Muscle of back (tissue), 13 donors: Measurements from ENCODE around the gene ALDH3A1. TPM values are rescaled to one million over a fixed set of nuclear protein-coding genes. Genes with fewer than 3 reads are reported as not detected.
A peak's percentile ranks its signal among the peaks of the same experiment; 100 is the strongest.
"Not testable (repeated sequence)": the region's sequence is repeated elsewhere in the genome, so short reads cannot be mapped to it uniquely, and the experiment has no call there.

Source experiments
- DNase-seq, 3 donors: peaks; one replicate each; pipeline versions ENCODE4 v3.0.0 to v3.0.0-alpha.2; 2013
- long read RNA-seq, 9 donors: transcript quantifications; one replicate each; lab custom pipeline, GENCODE V29; 2026
- polyA plus RNA-seq, 10 donors: library from polyadenylated mRNA; unstranded; fragments of 120-200 nt; gene quantifications; one replicate each; pipeline ENCODE4 v1.2.1, GENCODE V29; 2013; ENCODE audit not compliant: insufficient read length in 10 of 10

The ALDH3A1 gene
- polyA plus RNA-seq, result under 1 TPM in 8 of 10 donors, not detected in 2; 0.12 to 0.34 (median 0.28) TPM
- long read RNA-seq, donor 1, result 0 reads
- long read RNA-seq, donor 2, result 0 reads
- long read RNA-seq, donor 3, result 0 reads
- long read RNA-seq, donor 4, result 0 reads
- long read RNA-seq, donor 5, result 0 reads
- long read RNA-seq, donor 6, result 0 reads
- long read RNA-seq, donor 7, result 0 reads
- long read RNA-seq, donor 8, partial matches to known transcripts, result 0 of 1 reads
- long read RNA-seq, donor 8, other reads (novel, unspliced or antisense), result 0 of 1 reads
- long read RNA-seq, donor 9, partial matches to known transcripts, result 0 of 1 reads
- long read RNA-seq, donor 9, other reads (novel, unspliced or antisense), result 0 of 1 reads

- no peak for DNase-seq
Observed at GRCh38 chr17:19747829-19748806, at the start of gene ALDH3A1. Gene ALDH3A1, minus strand, starts transcription at chr17:19748298. Its CDS starts 3,169 bp downstream, at chr17:19745129.

DNA sequence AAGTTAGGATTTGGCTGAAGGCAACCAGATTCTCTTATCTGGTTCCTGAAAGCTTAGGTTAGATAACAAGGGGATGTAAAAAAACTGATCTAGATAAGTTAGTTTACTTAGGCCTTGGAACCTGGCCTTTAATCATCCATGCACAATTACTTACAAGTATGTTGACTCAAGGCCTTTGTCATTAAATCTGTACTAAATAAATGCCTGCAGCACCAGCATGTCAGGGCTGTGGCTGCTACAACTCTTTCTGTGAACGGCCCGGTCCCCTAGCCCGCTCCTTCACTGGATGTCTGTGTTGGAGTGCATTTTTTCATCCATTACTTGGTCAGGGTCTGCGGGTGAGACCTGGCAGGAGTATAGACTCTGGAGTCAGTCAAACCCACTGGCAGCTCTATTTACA, 48.4 kb upstream of the ALDH3A1 start:
- DNase-seq, result no peak

- DNase-seq, result no peak
Observed at GRCh38 chr17:19791918-19792550, 43.9 kb upstream of the ALDH3A1 start.

- DNase-seq, result no peak
Observed at GRCh38 chr17:19787733-19788357, 39.7 kb upstream of the ALDH3A1 start.

DNA sequence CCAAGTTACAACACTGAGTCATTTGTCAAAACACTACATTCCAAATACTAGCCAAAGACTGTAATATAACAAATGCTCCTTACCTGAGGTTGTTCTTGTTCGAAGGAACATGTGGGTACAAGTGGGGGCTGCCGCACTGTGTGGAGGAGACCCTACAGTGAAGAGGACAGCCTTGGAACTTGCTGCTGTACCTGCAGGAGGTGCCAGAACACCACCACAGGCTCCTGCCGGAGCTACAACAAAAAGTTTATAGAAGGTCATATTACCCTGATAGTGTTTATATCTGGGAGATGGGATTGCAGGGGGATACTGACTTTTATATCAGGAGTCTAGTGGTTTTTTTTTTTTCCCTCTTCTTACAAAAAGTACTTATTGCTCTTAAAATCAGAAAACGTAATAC, 37.8 kb upstream of the ALDH3A1 start:
- no peak for DNase-seq

GRCh38 chr17:19781488-19782458, 33.7 kb upstream of the ALDH3A1 start:
- DNase-seq, result no peak

DNA sequence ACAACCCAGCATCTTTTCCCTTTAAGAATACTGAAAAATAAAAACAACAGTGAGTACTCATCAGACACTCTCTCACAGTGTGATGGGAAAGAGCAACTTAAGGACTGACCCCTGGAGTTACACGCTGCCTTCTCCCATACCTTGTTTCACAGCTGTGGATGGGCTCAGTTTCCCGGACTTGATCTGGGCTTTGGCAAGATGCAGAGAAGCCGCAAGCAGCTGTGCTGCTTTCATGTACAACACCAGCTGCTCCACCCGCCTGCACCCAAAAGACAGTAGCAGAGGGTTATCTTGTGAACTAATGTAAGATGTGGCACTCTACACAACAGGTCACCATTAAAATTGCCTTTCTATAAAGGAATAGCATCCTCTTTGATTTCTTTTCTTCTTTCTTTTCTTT, 32.7 kb upstream of the ALDH3A1 start:
- DNase-seq, result no peak

DNA sequence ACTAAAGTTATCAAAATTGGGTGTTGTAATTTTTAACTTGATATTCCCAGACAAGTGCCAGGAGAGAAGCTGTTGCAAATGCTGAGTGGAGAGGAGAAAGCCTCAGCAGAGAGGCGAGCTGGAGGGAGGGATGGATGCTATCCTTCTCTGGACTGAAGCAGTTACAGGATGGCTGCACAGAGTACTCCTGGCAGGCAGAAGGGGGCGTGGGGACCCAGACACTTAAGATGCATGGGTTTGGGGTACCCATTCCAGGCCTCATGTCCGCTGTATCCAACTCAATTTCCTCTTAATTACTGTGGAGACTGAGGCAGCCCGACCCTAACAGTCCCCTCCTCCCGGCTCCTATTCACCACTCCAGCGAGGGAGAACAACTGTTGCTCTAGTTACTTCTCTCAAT, 25.4 kb upstream of the ALDH3A1 start:
- no peak for DNase-seq

- DNase-seq, result no peak
Observed at GRCh38 chr17:19771971-19772630, 24.0 kb upstream of the ALDH3A1 start.

DNA sequence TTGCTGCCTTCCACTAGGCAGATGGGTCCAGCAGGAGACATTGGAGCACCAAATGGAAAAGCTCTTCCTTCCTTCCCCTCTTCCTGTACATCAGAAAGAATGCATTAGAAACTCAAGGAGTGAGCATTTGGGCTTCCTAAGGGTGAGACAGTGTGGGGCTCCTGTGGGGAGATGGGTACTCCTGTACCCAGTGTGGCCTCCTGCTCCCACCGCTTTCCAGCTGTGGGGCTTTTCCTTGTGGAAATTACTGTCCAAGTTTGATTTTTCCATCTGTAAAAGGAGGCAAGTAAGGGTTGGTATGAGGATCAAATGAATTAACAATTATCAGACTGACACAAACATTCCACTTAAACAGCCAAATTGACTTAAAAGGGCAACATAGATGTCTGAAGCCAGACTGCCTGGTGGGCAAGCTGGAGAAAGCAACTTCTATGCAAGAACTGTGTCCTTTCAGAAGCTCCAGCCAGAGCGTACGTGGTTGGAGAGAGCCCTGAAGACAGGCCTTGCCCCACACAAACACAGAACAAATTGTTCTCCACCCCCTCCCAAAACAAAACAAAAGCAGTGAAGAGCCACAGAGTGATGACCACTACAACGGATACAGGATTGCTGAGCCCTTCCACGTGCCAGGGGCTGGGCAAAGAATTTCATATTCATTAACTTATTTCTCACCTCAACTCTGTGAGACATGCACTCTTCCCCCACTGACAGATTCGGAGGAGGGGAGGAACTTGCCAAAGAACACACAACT, 23.1 kb upstream of the ALDH3A1 start:
- DNase-seq, result no peak

GRCh38 chr17:19769946-19770652, 22.0 kb upstream of the ALDH3A1 start:
- peak in 1 of 3 donors; percentile 45 for DNase-seq

DNA sequence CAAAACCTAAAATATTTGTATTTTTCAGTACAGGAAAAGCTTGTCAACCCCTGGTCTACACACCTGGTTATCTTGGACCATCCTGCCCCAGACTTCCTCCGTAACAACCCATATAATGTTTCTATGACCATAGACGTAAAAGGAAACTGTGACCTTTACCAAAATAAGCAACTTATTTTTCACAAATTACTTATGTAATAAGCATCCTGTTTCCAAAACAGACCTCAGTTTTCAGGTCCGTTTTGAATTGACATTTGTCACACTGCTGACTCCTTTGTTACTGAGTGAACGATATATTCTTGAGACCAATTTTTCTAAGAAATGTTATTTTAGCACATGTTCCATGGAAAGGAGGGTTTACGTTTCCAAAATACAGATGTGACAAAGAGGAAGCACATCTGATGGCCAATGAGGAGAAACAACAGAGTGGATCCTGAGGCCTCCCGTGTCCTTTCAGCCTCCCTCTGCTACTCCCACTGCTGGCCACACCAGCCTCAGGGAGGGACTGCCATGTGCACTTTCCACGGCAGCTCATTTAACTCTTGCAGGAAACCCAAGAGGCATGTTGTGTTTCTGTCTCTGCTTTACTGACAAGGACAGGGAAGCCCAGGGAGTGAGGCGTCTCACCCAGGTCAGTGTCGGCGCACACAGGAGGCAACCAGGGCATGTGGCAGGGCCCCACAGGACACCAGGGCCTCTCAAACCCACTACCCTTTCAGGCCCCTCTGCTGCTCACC, 20.1 kb upstream of the ALDH3A1 start:
- DNase-seq, result no peak

DNA sequence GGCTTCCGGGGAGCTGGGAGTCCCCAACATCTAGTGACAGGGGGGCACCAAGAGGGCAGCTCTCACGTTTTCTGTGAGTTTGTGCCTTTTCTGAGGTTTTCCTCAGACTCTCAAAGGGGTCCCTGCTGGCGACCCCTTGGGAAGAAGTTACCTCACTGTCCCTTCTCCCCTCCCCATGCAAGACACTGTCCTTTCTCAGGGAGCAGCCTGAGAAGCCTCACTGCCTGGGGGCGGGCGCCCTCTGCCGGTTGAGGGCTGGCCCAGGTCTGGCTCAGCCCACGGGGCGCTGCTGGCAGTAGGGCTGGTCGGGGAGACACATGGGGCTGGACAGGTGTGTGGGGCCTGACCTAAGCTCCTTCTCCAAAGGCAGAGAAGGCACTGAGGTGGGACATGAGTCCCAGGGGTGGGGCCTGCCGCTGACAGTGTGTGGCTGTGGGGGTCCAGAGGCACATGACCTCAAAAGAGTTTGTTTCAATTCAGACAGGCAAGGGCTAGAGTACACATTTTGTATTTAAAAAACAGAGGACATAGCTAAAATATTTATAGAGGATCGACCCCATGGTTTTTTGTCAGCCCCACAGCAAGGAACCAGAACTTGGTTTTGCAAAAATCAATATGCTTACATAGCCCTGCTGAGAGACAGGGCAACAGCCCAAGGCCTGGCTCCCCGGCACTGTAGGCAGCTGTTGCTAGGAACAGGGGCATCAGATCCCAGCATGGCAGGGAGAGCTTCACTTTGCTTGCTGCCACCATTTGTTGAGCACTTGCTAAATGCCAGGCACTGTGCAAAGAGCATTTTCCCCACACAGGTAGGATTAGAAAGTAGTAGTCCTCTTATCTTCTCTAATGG, 18.5 kb upstream of the ALDH3A1 start:
- DNase-seq, result peak; percentile 52 to 87 (median 79)

DNA sequence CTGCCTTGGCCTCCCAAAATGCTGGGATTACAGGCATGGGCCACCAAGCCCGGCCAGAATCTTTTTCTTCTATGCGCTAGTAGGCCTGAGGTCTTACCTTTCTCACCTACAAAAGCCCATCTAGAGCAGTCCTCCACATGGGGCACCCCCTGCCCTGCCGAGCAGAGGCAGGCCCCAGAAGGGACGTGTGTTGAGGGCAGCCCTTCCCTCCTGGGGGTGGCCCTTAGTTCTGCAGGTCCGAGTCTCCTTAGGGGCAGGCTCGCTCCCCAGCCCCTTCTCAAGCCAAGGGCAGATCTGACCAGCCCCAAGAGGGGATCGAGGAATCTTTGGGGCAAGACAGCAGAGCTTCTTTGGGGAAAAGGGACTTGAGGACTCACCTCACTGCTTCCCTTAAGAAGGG, 17.9 kb upstream of the ALDH3A1 start:
- no peak for DNase-seq

DNA sequence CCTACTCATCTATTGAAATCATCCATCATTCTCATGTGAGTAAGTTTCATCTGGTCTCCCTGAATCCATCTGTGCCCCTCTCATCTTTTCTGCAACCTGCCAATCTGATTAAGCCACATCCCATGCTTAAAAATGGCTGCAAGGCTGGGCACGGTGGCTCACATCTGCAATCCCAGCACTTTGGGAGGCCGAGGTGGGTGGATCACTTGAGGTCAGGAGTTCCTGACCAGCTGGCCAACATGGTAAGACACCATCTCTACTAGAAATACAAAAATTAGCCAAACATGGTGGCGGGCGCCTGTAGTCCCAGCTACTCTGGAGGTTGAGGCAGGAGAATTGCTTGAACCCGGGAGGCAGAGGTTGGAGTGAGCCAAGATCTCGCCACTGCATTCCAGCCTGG, 15.9 kb upstream of the ALDH3A1 start:
- DNase-seq, result not testable (repeated sequence)

- DNase-seq, result no peak
Observed at GRCh38 chr17:19763416-19763815, 15.3 kb upstream of the ALDH3A1 start.

DNA sequence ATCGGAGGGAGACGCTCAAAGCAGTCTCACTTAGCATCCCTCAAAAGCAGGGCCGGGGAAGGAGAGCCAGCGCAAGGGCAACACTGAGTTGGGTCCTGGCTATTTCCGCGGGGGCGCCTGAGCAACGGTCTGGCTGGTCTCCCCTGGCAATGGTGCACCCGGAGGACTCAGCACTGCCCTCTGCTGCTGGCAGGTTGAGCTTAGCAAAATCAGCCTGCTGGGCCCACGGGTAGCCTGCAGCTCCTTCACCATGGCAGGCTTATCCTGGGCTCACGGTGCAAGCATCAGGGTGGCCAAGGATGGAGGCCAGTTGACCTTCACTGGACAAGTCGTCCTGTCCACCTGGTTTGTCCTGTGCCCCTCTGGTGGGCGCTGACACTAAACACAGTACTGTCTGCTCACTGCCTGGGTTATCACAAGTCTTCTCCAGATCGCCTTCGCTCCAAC, 14.4 kb upstream of the ALDH3A1 start:
- DNase-seq, result peak in 2 of 3 donors; percentile 23 to 39
